WTC11 (cell line): ENCODE data around the gene LTBP3. TPM values are rescaled to one million over a fixed set of nuclear protein-coding genes. Genes with fewer than 3 reads are reported as not detected.

Experiments used
- ATF1 ChIP-seq: sonication (generic); formaldehyde crosslinking; IDR thresholded peaks from 2 replicates; pipeline ENCODE4 v1.8.1; 2023; ENCODE audit warnings: mild to moderate bottlenecking, moderate library complexity, missing genetic modification reagents
- HMGA2 ChIP-seq: fragments of 250-450 bp; sonication (Bioruptor Pico); IDR thresholded peaks from 2 replicates; pipeline ENCODE4 v1.4.0; 2021; ENCODE audit warnings: mild to moderate bottlenecking, moderate library complexity
- MYBL2 ChIP-seq: sonication (generic); formaldehyde crosslinking; IDR thresholded peaks from 2 replicates; pipeline ENCODE4 v1.8.1; 2023; ENCODE audit warnings: mild to moderate bottlenecking, moderate library complexity, missing genetic modification reagents
- RORB ChIP-seq: fragments of 250-450 bp; sonication (Bioruptor Pico); IDR thresholded peaks from 2 replicates; pipeline ENCODE4 v1.9.0; 2021; ENCODE audit warnings: mild to moderate bottlenecking
- SMAD4 ChIP-seq: sonication (generic); formaldehyde crosslinking; IDR thresholded peaks from 2 replicates; pipeline ENCODE4 v1.8.0; 2022; ENCODE audit warnings: mild to moderate bottlenecking, missing genetic modification reagents
- SOX15 ChIP-seq: fragments of 250-450 bp; sonication (Bioruptor Pico); IDR thresholded peaks from 2 replicates; pipeline ENCODE4 v1.9.0; 2021; ENCODE audit warnings: mild to moderate bottlenecking
- SP1 ChIP-seq: sonication (generic); formaldehyde crosslinking; conservative IDR thresholded peaks from 2 replicates; pipeline ENCODE4 v1.8.1; 2022; ENCODE audit warnings: missing genetic modification reagents
- TEAD1 ChIP-seq: sonication (generic); formaldehyde crosslinking; IDR thresholded peaks from 2 replicates; pipeline ENCODE4 v1.8.0; 2022; ENCODE audit warnings: mild to moderate bottlenecking, missing genetic modification reagents
- ZNF423 ChIP-seq: fragments of 250-450 bp; sonication (Bioruptor Pico); IDR thresholded peaks from 2 replicates; pipeline ENCODE4 v2.1.2; 2022; ENCODE audit warnings: mild to moderate bottlenecking, moderate library complexity
- total RNA-seq: library from RNA; stranded (reverse); gene quantifications from 3 replicates; pipeline ENCODE4 v1.2.3, GENCODE V29; 2021
- TF ChIP-seq, protein P1 (sequence below): fragments of 200-600 bp; IDR thresholded peaks from 2 replicates; pipeline ENCODE4 v1.8.0; 2022; ENCODE audit warnings: antibody characterized with exemption
- TF ChIP-seq, protein P2 (sequence below): sonication (generic); formaldehyde crosslinking; IDR thresholded peaks from 2 replicates; pipeline ENCODE4 v1.8.0; 2022; ENCODE audit warnings: mild to moderate bottlenecking, missing genetic modification reagents
- TF ChIP-seq, protein P3 (sequence below): fragments of 250-450 bp; sonication (Bioruptor Pico); IDR thresholded peaks from 2 replicates; pipeline ENCODE4 v1.8.0; 2021; ENCODE audit warnings: mild to moderate bottlenecking
- TF ChIP-seq, protein P4 (sequence below): sonication (generic); formaldehyde crosslinking; IDR thresholded peaks from 2 replicates; pipeline ENCODE4 v1.8.0; 2022; ENCODE audit warnings: mild to moderate bottlenecking, missing genetic modification reagents
- TF ChIP-seq, protein P5 (sequence below): sonication (generic); formaldehyde crosslinking; IDR thresholded peaks from 2 replicates; pipeline ENCODE4 v1.8.1; 2023; ENCODE audit warnings: mild to moderate bottlenecking, missing genetic modification reagents
- TF ChIP-seq, protein P6 (sequence below): sonication (generic); formaldehyde crosslinking; IDR thresholded peaks from 2 replicates; pipeline ENCODE4 v1.8.1; 2022; ENCODE audit warnings: missing genetic modification reagents, borderline replicate concordance
- TF ChIP-seq, protein P7 (sequence below): sonication (generic); formaldehyde crosslinking; IDR thresholded peaks from 2 replicates; pipeline ENCODE4 v1.8.0; 2022; ENCODE audit warnings: missing genetic modification reagents
- TF ChIP-seq, protein P8 (sequence below): sonication (generic); formaldehyde crosslinking; IDR thresholded peaks from 2 replicates; pipeline ENCODE4 v1.8.0; 2022; ENCODE audit warnings: mild to moderate bottlenecking, missing genetic modification reagents
- TF ChIP-seq, protein P9 (sequence below): sonication (generic); formaldehyde crosslinking; IDR thresholded peaks from 2 replicates; pipeline ENCODE4 v1.8.0; 2023; ENCODE audit warnings: mild to moderate bottlenecking, missing genetic modification reagents
- TF ChIP-seq, protein P10 (sequence below): sonication (generic); formaldehyde crosslinking; conservative IDR thresholded peaks from 2 replicates; pipeline ENCODE4 v1.8.1; 2023; ENCODE audit warnings: mild to moderate bottlenecking, low read depth, missing genetic modification reagents, moderate library complexity

LTBP3 gene
- total RNA-seq, 1 experiment from 2014 or later = 20.7 TPM

DNA sequence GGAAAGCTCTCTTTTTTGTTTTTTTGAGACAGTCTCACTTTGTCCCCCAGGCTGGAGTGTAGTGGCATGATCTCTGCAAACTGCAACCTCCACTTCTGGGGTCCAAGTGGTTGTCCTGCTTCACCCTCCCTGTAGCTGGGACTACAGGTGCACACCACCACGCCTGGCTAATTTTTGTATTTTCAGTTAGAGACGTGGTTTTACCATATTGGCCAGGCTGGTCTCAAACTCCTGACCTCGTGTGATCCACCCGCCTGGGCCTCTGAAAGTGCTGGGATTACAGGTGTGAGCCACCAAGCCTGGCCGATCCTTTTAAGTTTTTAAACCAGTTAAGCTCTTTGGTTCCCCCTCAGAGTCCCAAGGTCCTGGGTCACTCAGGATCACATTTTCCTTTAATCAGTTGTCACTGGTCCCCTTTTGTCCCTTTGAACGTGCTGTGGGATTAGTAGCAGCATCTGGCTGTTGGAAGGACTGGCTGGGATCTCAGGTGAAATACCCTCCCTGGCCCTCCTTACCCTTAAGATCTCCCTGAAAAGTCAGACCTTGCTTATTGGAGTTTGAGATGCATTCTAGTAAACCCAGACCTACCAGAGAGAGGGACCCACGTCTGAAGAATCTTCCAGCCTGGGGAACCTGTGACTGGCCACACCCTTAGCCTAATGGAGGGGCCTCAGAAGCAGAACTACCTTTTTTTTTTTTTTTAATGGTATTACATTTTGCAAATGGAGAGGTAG, 51.2 kb downstream of the LTBP3 start (continued):
- TF ChIP-seq, protein P1, sequence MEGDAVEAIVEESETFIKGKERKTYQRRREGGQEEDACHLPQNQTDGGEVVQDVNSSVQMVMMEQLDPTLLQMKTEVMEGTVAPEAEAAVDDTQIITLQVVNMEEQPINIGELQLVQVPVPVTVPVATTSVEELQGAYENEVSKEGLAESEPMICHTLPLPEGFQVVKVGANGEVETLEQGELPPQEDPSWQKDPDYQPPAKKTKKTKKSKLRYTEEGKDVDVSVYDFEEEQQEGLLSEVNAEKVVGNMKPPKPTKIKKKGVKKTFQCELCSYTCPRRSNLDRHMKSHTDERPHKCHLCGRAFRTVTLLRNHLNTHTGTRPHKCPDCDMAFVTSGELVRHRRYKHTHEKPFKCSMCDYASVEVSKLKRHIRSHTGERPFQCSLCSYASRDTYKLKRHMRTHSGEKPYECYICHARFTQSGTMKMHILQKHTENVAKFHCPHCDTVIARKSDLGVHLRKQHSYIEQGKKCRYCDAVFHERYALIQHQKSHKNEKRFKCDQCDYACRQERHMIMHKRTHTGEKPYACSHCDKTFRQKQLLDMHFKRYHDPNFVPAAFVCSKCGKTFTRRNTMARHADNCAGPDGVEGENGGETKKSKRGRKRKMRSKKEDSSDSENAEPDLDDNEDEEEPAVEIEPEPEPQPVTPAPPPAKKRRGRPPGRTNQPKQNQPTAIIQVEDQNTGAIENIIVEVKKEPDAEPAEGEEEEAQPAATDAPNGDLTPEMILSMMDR = no peak
- TF ChIP-seq MYBL2 (no peak), SMAD4 (no peak), SP1 (CRISPR knock-in tag) (no peak), RORB (peak; percentile 93), HMGA2 (CRISPR knock-in tag) (peak; percentile 11; the same call in 1 of the 2 replicates), SOX15 (CRISPR knock-in tag) (no peak), TEAD1 (CRISPR knock-in tag) (no peak), ZNF423 (CRISPR knock-in tag) (no peak; the same call in 1 of the 2 replicates), ATF1 (CRISPR knock-in tag) (no peak)
- TF ChIP-seq, protein P2, sequence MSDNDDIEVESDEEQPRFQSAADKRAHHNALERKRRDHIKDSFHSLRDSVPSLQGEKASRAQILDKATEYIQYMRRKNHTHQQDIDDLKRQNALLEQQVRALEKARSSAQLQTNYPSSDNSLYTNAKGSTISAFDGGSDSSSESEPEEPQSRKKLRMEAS (CRISPR knock-in tag) = no peak
- TF ChIP-seq, protein P3, sequence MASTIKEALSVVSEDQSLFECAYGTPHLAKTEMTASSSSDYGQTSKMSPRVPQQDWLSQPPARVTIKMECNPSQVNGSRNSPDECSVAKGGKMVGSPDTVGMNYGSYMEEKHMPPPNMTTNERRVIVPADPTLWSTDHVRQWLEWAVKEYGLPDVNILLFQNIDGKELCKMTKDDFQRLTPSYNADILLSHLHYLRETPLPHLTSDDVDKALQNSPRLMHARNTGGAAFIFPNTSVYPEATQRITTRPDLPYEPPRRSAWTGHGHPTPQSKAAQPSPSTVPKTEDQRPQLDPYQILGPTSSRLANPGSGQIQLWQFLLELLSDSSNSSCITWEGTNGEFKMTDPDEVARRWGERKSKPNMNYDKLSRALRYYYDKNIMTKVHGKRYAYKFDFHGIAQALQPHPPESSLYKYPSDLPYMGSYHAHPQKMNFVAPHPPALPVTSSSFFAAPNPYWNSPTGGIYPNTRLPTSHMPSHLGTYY = peak; percentile 98
- TF ChIP-seq, protein P4, sequence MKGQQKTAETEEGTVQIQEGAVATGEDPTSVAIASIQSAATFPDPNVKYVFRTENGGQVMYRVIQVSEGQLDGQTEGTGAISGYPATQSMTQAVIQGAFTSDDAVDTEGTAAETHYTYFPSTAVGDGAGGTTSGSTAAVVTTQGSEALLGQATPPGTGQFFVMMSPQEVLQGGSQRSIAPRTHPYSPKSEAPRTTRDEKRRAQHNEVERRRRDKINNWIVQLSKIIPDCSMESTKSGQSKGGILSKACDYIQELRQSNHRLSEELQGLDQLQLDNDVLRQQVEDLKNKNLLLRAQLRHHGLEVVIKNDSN (CRISPR knock-in tag) = no peak
- TF ChIP-seq, protein P5, sequence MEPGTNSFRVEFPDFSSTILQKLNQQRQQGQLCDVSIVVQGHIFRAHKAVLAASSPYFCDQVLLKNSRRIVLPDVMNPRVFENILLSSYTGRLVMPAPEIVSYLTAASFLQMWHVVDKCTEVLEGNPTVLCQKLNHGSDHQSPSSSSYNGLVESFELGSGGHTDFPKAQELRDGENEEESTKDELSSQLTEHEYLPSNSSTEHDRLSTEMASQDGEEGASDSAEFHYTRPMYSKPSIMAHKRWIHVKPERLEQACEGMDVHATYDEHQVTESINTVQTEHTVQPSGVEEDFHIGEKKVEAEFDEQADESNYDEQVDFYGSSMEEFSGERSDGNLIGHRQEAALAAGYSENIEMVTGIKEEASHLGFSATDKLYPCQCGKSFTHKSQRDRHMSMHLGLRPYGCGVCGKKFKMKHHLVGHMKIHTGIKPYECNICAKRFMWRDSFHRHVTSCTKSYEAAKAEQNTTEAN (CRISPR knock-in tag) = no peak
- TF ChIP-seq, protein P6, sequence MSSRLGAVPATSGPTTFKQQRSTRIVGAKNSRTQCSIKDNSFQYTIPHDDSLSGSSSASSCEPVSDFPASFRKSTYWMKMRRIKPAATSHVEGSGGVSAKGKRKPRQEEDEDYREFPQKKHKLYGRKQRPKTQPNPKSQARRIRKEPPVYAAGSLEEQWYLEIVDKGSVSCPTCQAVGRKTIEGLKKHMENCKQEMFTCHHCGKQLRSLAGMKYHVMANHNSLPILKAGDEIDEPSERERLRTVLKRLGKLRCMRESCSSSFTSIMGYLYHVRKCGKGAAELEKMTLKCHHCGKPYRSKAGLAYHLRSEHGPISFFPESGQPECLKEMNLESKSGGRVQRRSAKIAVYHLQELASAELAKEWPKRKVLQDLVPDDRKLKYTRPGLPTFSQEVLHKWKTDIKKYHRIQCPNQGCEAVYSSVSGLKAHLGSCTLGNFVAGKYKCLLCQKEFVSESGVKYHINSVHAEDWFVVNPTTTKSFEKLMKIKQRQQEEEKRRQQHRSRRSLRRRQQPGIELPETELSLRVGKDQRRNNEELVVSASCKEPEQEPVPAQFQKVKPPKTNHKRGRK (CRISPR knock-in tag) = no peak
- TF ChIP-seq, protein P7, sequence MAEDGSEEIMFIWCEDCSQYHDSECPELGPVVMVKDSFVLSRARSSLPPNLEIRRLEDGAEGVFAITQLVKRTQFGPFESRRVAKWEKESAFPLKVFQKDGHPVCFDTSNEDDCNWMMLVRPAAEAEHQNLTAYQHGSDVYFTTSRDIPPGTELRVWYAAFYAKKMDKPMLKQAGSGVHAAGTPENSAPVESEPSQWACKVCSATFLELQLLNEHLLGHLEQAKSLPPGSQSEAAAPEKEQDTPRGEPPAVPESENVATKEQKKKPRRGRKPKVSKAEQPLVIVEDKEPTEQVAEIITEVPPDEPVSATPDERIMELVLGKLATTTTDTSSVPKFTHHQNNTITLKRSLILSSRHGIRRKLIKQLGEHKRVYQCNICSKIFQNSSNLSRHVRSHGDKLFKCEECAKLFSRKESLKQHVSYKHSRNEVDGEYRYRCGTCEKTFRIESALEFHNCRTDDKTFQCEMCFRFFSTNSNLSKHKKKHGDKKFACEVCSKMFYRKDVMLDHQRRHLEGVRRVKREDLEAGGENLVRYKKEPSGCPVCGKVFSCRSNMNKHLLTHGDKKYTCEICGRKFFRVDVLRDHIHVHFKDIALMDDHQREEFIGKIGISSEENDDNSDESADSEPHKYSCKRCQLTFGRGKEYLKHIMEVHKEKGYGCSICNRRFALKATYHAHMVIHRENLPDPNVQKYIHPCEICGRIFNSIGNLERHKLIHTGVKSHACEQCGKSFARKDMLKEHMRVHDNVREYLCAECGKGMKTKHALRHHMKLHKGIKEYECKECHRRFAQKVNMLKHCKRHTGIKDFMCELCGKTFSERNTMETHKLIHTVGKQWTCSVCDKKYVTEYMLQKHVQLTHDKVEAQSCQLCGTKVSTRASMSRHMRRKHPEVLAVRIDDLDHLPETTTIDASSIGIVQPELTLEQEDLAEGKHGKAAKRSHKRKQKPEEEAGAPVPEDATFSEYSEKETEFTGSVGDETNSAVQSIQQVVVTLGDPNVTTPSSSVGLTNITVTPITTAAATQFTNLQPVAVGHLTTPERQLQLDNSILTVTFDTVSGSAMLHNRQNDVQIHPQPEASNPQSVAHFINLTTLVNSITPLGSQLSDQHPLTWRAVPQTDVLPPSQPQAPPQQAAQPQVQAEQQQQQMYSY (CRISPR knock-in tag) = no peak
- TF ChIP-seq, protein P8, sequence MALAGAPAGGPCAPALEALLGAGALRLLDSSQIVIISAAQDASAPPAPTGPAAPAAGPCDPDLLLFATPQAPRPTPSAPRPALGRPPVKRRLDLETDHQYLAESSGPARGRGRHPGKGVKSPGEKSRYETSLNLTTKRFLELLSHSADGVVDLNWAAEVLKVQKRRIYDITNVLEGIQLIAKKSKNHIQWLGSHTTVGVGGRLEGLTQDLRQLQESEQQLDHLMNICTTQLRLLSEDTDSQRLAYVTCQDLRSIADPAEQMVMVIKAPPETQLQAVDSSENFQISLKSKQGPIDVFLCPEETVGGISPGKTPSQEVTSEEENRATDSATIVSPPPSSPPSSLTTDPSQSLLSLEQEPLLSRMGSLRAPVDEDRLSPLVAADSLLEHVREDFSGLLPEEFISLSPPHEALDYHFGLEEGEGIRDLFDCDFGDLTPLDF (CRISPR knock-in tag) = no peak; the same call in 1 of the 2 replicates
- TF ChIP-seq, protein P9, sequence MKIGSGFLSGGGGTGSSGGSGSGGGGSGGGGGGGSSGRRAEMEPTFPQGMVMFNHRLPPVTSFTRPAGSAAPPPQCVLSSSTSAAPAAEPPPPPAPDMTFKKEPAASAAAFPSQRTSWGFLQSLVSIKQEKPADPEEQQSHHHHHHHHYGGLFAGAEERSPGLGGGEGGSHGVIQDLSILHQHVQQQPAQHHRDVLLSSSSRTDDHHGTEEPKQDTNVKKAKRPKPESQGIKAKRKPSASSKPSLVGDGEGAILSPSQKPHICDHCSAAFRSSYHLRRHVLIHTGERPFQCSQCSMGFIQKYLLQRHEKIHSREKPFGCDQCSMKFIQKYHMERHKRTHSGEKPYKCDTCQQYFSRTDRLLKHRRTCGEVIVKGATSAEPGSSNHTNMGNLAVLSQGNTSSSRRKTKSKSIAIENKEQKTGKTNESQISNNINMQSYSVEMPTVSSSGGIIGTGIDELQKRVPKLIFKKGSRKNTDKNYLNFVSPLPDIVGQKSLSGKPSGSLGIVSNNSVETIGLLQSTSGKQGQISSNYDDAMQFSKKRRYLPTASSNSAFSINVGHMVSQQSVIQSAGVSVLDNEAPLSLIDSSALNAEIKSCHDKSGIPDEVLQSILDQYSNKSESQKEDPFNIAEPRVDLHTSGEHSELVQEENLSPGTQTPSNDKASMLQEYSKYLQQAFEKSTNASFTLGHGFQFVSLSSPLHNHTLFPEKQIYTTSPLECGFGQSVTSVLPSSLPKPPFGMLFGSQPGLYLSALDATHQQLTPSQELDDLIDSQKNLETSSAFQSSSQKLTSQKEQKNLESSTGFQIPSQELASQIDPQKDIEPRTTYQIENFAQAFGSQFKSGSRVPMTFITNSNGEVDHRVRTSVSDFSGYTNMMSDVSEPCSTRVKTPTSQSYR (CRISPR knock-in tag) = no peak
- TF ChIP-seq, protein P10, sequence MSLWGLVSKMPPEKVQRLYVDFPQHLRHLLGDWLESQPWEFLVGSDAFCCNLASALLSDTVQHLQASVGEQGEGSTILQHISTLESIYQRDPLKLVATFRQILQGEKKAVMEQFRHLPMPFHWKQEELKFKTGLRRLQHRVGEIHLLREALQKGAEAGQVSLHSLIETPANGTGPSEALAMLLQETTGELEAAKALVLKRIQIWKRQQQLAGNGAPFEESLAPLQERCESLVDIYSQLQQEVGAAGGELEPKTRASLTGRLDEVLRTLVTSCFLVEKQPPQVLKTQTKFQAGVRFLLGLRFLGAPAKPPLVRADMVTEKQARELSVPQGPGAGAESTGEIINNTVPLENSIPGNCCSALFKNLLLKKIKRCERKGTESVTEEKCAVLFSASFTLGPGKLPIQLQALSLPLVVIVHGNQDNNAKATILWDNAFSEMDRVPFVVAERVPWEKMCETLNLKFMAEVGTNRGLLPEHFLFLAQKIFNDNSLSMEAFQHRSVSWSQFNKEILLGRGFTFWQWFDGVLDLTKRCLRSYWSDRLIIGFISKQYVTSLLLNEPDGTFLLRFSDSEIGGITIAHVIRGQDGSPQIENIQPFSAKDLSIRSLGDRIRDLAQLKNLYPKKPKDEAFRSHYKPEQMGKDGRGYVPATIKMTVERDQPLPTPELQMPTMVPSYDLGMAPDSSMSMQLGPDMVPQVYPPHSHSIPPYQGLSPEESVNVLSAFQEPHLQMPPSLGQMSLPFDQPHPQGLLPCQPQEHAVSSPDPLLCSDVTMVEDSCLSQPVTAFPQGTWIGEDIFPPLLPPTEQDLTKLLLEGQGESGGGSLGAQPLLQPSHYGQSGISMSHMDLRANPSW = no peak
